GM12873 (cell line): ENCODE measurements around the gene PXDN.

ENCODE experiments used
- TF ChIP-seq, protein P1 (sequence below): IDR thresholded peaks from 2 replicates; pipeline ENCODE4 v1.5.1; 2012; ENCODE audit warnings: low read depth, mild to moderate bottlenecking, moderate library complexity, low read length, control low read depth; ENCODE audit not compliant: insufficient read depth; ENCODE audit errors: missing control alignments

Gene PXDN

GRCh38 chr2:1626271-1626681, 118.0 kb downstream of the PXDN start:
- TF ChIP-seq, protein P1, sequence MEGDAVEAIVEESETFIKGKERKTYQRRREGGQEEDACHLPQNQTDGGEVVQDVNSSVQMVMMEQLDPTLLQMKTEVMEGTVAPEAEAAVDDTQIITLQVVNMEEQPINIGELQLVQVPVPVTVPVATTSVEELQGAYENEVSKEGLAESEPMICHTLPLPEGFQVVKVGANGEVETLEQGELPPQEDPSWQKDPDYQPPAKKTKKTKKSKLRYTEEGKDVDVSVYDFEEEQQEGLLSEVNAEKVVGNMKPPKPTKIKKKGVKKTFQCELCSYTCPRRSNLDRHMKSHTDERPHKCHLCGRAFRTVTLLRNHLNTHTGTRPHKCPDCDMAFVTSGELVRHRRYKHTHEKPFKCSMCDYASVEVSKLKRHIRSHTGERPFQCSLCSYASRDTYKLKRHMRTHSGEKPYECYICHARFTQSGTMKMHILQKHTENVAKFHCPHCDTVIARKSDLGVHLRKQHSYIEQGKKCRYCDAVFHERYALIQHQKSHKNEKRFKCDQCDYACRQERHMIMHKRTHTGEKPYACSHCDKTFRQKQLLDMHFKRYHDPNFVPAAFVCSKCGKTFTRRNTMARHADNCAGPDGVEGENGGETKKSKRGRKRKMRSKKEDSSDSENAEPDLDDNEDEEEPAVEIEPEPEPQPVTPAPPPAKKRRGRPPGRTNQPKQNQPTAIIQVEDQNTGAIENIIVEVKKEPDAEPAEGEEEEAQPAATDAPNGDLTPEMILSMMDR = no peak

DNA sequence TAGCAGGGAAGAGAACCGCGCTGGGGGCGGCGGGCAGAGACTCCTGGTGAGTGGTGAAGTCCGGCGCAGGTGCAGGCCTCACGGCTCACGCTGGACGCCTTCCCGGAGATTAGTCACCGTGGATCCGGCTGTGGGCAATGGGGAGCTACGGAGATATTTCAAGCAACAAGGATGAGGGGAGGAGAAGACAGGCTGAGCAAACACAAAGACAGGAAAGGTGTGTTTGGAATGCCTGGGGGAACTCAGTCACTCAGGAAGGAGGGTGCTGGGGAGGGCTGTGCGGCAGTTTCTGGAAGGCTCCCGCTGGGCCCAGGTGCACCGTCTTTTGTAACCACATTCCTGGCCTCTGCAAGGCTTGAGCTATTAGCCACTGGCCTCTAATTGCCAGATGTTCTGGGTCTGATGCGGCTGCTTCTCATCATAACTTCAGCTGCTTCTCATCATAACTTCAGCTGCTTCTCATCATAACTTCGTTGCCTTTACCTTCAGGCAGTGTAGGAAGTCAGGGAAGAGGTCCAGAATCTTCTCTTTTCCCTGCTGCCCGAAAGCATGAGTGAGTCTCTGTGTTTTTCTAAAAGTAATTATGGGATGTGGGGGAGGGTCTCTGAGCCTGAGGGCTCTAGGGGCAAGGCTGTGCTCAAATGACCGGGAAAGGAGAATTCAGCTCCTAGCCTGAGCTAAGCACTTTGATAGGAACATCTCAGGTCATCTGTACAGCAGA, 118.9 kb downstream of the PXDN start:
- TF ChIP-seq, protein P1 = no peak

- TF ChIP-seq, protein P1 = no peak
These were observed 120.3 kb downstream of the PXDN start for GRCh38 chr2:1623906-1624445.

GRCh38 chr2:1622521-1623200, 121.7 kb downstream of the PXDN start:
- TF ChIP-seq, protein P1 = no peak

- TF ChIP-seq, protein P1 = no peak
These were observed 122.8 kb downstream of the PXDN start for GRCh38 chr2:1621501-1621900.

DNA sequence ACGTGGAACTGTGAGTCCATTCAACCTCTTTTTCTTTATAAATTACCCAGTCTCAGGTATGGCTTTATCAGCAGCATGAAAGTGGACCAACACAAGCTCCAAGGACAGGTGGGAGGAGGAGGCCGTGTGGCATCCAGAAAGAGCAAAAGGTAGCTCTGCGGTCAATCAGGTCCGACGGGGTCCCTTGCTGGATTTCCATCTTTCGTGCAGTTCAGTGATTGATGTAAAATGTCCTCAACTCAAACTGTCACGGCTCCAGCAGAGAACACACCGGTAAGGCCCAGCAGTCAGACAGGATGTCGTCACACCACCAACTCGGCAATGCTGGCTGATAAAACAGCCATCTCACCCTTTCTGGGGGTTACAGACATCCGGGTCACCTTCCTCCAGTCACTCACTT, 123.3 kb downstream of the PXDN start:
- TF ChIP-seq, protein P1 = no peak

- TF ChIP-seq, protein P1 = no peak
These were observed 124.2 kb downstream of the PXDN start for GRCh38 chr2:1620081-1620480.
